GM10248 (cell line): ENCODE measurements around the gene GATA2.

Experiments
- CTCF ChIA-PET: fragments of 300-600 bp; sonication (Branson Sonifier 250); formaldehyde crosslinking; extraction: SDS; loops from one replicate; lab custom pipeline; 2021; ENCODE audit warnings: antibody characterized with exemption; lab: Yijun Ruan, JAX
- POLR2A ChIA-PET: fragments of 350-650 bp; sonication (Branson Sonifier 250); formaldehyde crosslinking; extraction: SDS; loops from one replicate; lab custom pipeline; 2020; ENCODE audit warnings: antibody characterized with exemption; lab: Yijun Ruan, JAX
- DNase-seq: peaks from one replicate; pipeline ENCODE4 v3.0.0; 2012; ENCODE audit errors: extremely low spot score
- TF ChIP-seq, protein P1 (sequence below): IDR thresholded peaks from 2 replicates; pipeline ENCODE4 v1.5.1; 2012; ENCODE audit warnings: mild to moderate bottlenecking, low read depth; ENCODE audit errors: extremely low read depth, missing control alignments, control extremely low read depth

The GATA2 gene

DNA sequence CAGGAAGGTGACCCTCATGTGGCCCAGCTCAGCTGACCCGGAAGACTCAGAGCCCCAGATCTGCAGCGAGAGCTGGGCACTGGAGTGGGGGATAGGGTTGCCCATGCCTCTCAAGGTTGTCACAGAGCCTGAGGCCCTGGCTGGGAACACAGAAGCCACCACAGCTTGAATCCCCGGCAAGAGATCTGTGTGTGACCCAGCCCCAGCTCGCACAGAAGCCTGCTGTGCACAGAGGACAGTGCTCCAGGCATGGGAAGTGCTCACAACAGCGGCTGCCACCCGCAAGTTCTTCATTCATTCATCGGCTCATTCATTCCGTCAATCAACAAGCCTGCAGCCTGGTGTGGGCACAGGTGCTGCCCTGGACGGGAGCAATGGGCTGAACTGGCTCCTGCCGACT lies 62.7 kb downstream of the GATA2 start:
- no peak for DNase-seq
- ChIA-PET CTCF (interaction anchor here (0.9 to 1.7 kb wide), 3 partner anchors 73 to 178 kb away, joined by 3 to 4 read pairs (median 3); no protein-coding TSS in a partner anchor), POLR2A (no interaction called here)
- TF ChIP-seq, protein P1, sequence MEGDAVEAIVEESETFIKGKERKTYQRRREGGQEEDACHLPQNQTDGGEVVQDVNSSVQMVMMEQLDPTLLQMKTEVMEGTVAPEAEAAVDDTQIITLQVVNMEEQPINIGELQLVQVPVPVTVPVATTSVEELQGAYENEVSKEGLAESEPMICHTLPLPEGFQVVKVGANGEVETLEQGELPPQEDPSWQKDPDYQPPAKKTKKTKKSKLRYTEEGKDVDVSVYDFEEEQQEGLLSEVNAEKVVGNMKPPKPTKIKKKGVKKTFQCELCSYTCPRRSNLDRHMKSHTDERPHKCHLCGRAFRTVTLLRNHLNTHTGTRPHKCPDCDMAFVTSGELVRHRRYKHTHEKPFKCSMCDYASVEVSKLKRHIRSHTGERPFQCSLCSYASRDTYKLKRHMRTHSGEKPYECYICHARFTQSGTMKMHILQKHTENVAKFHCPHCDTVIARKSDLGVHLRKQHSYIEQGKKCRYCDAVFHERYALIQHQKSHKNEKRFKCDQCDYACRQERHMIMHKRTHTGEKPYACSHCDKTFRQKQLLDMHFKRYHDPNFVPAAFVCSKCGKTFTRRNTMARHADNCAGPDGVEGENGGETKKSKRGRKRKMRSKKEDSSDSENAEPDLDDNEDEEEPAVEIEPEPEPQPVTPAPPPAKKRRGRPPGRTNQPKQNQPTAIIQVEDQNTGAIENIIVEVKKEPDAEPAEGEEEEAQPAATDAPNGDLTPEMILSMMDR, result no peak

DNA sequence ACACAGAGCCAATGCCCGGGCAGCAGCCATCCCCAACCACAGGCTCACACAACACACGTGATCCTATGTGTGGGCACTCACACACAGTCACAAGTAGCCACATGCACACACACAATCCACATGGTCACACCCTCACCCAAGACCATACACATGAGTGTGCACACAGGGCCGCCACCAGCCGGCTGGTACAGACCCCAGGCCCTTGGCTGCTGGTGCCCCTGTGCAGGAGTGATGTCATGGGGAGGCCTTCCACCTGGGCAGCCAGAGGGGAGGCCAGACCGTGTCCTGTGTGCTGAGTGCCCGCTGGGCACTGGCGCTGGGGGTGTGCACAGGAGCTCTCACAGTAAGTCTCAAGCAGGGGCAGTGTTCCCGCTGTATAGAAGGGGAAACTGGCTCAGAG lies 63.2 kb downstream of the GATA2 start:
- ChIA-PET POLR2A (no interaction called here), CTCF (interaction anchor here (0.9 to 1.7 kb wide), 3 partner anchors 72 to 179 kb away, joined by 3 to 4 read pairs (median 3); no protein-coding TSS in a partner anchor)
- TF ChIP-seq, protein P1, result no peak
- no peak for DNase-seq
